Progenitor cell of endocrine pancreas (in vitro differentiated cells): ENCODE measurements around the gene FAM89B. TPM values are rescaled to one million over a fixed set of nuclear protein-coding genes. Genes with fewer than 3 reads are reported as not detected.
A peak's percentile ranks its signal among the peaks of the same experiment; 100 is the strongest.

Experiments used
- DNase-seq: peaks from one replicate; pipeline ENCODE4 v3.0.0; 2021; ENCODE audit warnings: low spot score; ENCODE audit not compliant: unreplicated experiment
- H3K27ac Mint-ChIP-seq: 2 replicates; pipeline ENCODE4 v1.8.0; 2021; ENCODE audit warnings: mild to moderate bottlenecking, moderate library complexity, mixed read lengths
- H3K27me3 Mint-ChIP-seq: 2 replicates; pipeline ENCODE4 v1.8.0; 2021; ENCODE audit warnings: mixed read lengths
- H3K36me3 Mint-ChIP-seq: 2 replicates; pipeline ENCODE4 v1.8.0; 2022; ENCODE audit warnings: mixed read lengths; ENCODE audit not compliant: insufficient read depth
- H3K4me1 Mint-ChIP-seq: 2 replicates; pipeline ENCODE4 v1.8.0; 2021; ENCODE audit warnings: low read depth, mixed read lengths
- H3K4me3 Mint-ChIP-seq: 2 replicates; pipeline ENCODE4 v1.8.0; 2021; ENCODE audit warnings: low read depth, mild to moderate bottlenecking, moderate library complexity, mixed read lengths
- H3K9me3 Mint-ChIP-seq: 2 replicates; pipeline ENCODE4 v1.8.0; 2021; ENCODE audit warnings: low read depth, mixed read lengths
- CTCF ChIP-seq: fragments of 200-600 bp; sonication (generic); IDR thresholded peaks from one replicate; pipeline ENCODE4 v1.5.0; 2021; ENCODE audit warnings: antibody characterized with exemption, mild to moderate bottlenecking; ENCODE audit not compliant: unreplicated experiment
- total RNA-seq: library from RNA; stranded (reverse); gene quantifications from 2 replicates; pipeline ENCODE4 v1.2.1, GENCODE V29; 2021

Gene FAM89B
- total RNA-seq, 1 donor from 2014 or later, result 65.0 TPM

- peaks cover 18% of the 10 kb centered on the region for H3K4me1 Mint-ChIP-seq
- no peak for DNase-seq
- no peaks in the 10 kb centered on the region for H3K36me3 Mint-ChIP-seq
Observed at GRCh38 chr11:65556470-65557279, 15.7 kb upstream of the FAM89B start.

GRCh38 chr11:65557280-65558001 lies 14.9 kb upstream of the FAM89B start:
- H3K4me3 Mint-ChIP-seq, result peak overlapping the region; percentile 71
- H3K9me3 Mint-ChIP-seq, result no peaks in the 10 kb centered on the region
- peaks cover 40% of the 10 kb centered on the region for H3K27me3 Mint-ChIP-seq
- no peak for DNase-seq
- peaks cover 14% of the 10 kb centered on the region for H3K4me1 Mint-ChIP-seq
- no peak for TF ChIP-seq CTCF
- H3K36me3 Mint-ChIP-seq, result no peaks in the 10 kb centered on the region
- H3K27ac Mint-ChIP-seq, result peak overlapping the region; percentile 25

More at GRCh38 chr11:65556470-65557279, 15.7 kb upstream of the FAM89B start:
- no peak for TF ChIP-seq CTCF
- peak overlapping the region; percentile 71 for H3K27ac Mint-ChIP-seq
- H3K9me3 Mint-ChIP-seq, result no peaks in the 10 kb centered on the region
- peak overlapping the region; percentile 71 for H3K4me3 Mint-ChIP-seq
- peaks cover 39% of the 10 kb centered on the region for H3K27me3 Mint-ChIP-seq

GRCh38 chr11:65558002-65558929 lies 14.1 kb upstream of the FAM89B start, which contains the start of gene LTBP3:
LTBP3 (minus strand) TSS chr11:65558359; CDS start chr11:65557959, 400 bp downstream.
- Mint-ChIP-seq H3K27ac (peak within 1 kb of the TSS; percentile 90), H3K27me3 (peaks cover 40% of the 10 kb centered on the region), H3K36me3 (no peaks in the 10 kb centered on the region), H3K4me1 (peaks cover 12% of the 10 kb centered on the region), H3K9me3 (no peaks in the 10 kb centered on the region), H3K4me3 (peak within 1 kb of the TSS; percentile 71)
- no peak for TF ChIP-seq CTCF
- peak; percentile 47 for DNase-seq

GRCh38 chr11:65558930-65559509 lies 13.3 kb upstream of the FAM89B start:
- no peaks in the 10 kb centered on the region for H3K9me3 Mint-ChIP-seq
- no peak for DNase-seq
- no peaks in the 10 kb centered on the region for H3K36me3 Mint-ChIP-seq
- H3K4me1 Mint-ChIP-seq, result peaks cover 12% of the 10 kb centered on the region
- peak overlapping the region; percentile 90 for H3K27ac Mint-ChIP-seq
- TF ChIP-seq CTCF, result no peak
- H3K4me3 Mint-ChIP-seq, result peak overlapping the region; percentile 56
- H3K27me3 Mint-ChIP-seq, result peaks cover 41% of the 10 kb centered on the region
